Fibroblast of lung (primary cell): ENCODE results near the gene S100P. TPM values are rescaled to one million over a fixed set of nuclear protein-coding genes. Genes with fewer than 3 reads are reported as not detected.

Source experiments
- DNase-seq, 2 donors: peaks; one replicate each; pipeline versions ENCODE4 v3.0.0 to v3.0.0-alpha.2; 2010; ENCODE audit warnings: low read depth in 2 of 2
- H2AFZ ChIP-seq: 2 replicates; pipeline ENCODE4 v1.5.1; 2012; ENCODE audit warnings: low read length, control low read depth, inconsistent platforms
- H3K27ac ChIP-seq: 2 replicates; pipeline ENCODE4 v1.5.1; 2011; ENCODE audit warnings: low read length, control low read depth; ENCODE audit not compliant: insufficient read depth
- H3K27me3 ChIP-seq: 2 replicates; pipeline ENCODE4 v1.5.1; 2011; ENCODE audit warnings: mild to moderate bottlenecking, low read length; ENCODE audit not compliant: control insufficient read depth, insufficient read depth
- H3K36me3 ChIP-seq: 2 replicates; pipeline ENCODE4 v1.5.1; 2011; ENCODE audit warnings: low read length; ENCODE audit not compliant: control insufficient read depth, insufficient read depth
- H3K4me1 ChIP-seq: 2 replicates; pipeline ENCODE4 v1.5.1; 2011; ENCODE audit warnings: low read length; ENCODE audit not compliant: control insufficient read depth, insufficient read depth; ENCODE audit errors: extremely low read depth
- H3K4me2 ChIP-seq: 2 replicates; pipeline ENCODE4 v1.5.1; 2011; ENCODE audit warnings: low read length, control low read depth; ENCODE audit not compliant: insufficient read depth; ENCODE audit errors: extremely low read depth
- H3K4me3 ChIP-seq, 4 experiments: fragments of 200-600 bp in 1 of 4; sonication (generic) in 1 of 4; replicated peaks in 1 of 4; 2 replicates each; pipeline ENCODE4 v1.5.1; 2011 to 2016; ENCODE audit warnings: low read length in 4 of 4, low read depth in 3 of 4, mild to moderate bottlenecking in 3 of 4, control low read depth in 2 of 4, inconsistent platforms in 1 of 4, mixed read lengths in 1 of 4; ENCODE audit not compliant: insufficient read depth in 1 of 4; ENCODE audit errors: control extremely low read depth in 1 of 4
- H3K79me2 ChIP-seq: 2 replicates; pipeline ENCODE4 v1.5.1; 2012; ENCODE audit warnings: mild to moderate bottlenecking, low read length, inconsistent platforms; ENCODE audit not compliant: control insufficient read depth, insufficient read depth
- H3K9ac ChIP-seq: 2 replicates; pipeline ENCODE4 v1.5.1; 2011; ENCODE audit warnings: mild to moderate bottlenecking, low read length, control low read depth; ENCODE audit not compliant: insufficient read depth
- H3K9me3 ChIP-seq: 2 replicates; pipeline ENCODE4 v1.5.1; 2012; ENCODE audit warnings: low read depth, low read length; ENCODE audit not compliant: control insufficient read depth, insufficient read depth
- H4K20me1 ChIP-seq: 2 replicates; pipeline ENCODE4 v1.5.1; 2011; ENCODE audit warnings: low read length; ENCODE audit not compliant: control insufficient read depth, insufficient read depth; ENCODE audit errors: extremely low read depth
- CTCF ChIP-seq, 2 donors: IDR thresholded peaks in 1 of 2; conservative IDR thresholded peaks in 1 of 2; 1 replicate in 1 of 2; 2 replicates in 1 of 2; pipeline ENCODE4 v1.5.1; 2011 to 2012; ENCODE audit warnings: low read length in 2 of 2, control low read depth in 1 of 2, inconsistent platforms in 1 of 2, low read depth in 1 of 2, mild to moderate bottlenecking in 1 of 2
- EZH2 ChIP-seq: IDR thresholded peaks from 2 replicates; pipeline ENCODE4 v1.5.1; 2012; ENCODE audit warnings: low read length, control low read depth, mild to moderate bottlenecking; ENCODE audit errors: missing control alignments
- polyA plus RNA-seq, 2 donors: library from polyadenylated mRNA; depleted of rRNA in 1 of 2; stranded (reverse) in 1 of 2; unstranded in 1 of 2; fragments of >200 nt; gene quantifications; 2 replicates each; pipeline ENCODE4 v1.2.1, GENCODE V29; 2011 to 2012; ENCODE audit warnings: missing spikeins in 1 of 2
- total RNA-seq: library from RNA; depleted of rRNA; stranded (reverse); fragments of >200 nt; gene quantifications from 2 replicates; pipeline ENCODE4 v1.2.1, GENCODE V29; 2014

Gene S100P
- total and polyA plus RNA-seq, 2 donors (not counting 1 experiment from before 2014, with no cell fraction given), result not detected

- Histone ChIP-seq H3K27me3 (no peaks in the 10 kb centered on the region), H3K27ac (no peak overlapping the region), H3K4me2 (no peak overlapping the region), H2AFZ (no peak overlapping the region), H3K36me3 (no peaks in the 10 kb centered on the region), H3K4me1 (no peaks in the 10 kb centered on the region), H3K9me3 (no peaks in the 10 kb centered on the region), H3K9ac (no peak overlapping the region), H3K79me2 (no peaks in the 10 kb centered on the region), H4K20me1 (no peaks in the 10 kb centered on the region), H3K4me3 (no peak overlapping the region)
- TF ChIP-seq EZH2, result no peak
- TF ChIP-seq CTCF (conservative IDR thresholded peaks at IDR 0.05 in 1 of 2, IDR thresholded peaks at IDR 0.05 in 1 of 2; ENCODE audit: low read depth in 1 of 2, low read length in 2 of 2), result no peak
- no peak for DNase-seq
These were observed 37.8 kb upstream of the S100P start for GRCh38 chr4:6655924-6656323.

GRCh38 chr4:6657242-6658208 is 36.2 kb upstream of the S100P start:
- Histone ChIP-seq H2AFZ (no peak overlapping the region), H3K79me2 (no peaks in the 10 kb centered on the region), H3K36me3 (no peaks in the 10 kb centered on the region), H3K4me1 (no peaks in the 10 kb centered on the region), H3K9me3 (no peaks in the 10 kb centered on the region), H3K27me3 (no peaks in the 10 kb centered on the region), H3K9ac (no peak overlapping the region), H3K4me3 (no peak overlapping the region), H4K20me1 (no peaks in the 10 kb centered on the region), H3K4me2 (no peak overlapping the region), H3K27ac (no peak overlapping the region)
- TF ChIP-seq EZH2, result no peak
- no peak for TF ChIP-seq CTCF (conservative IDR thresholded peaks at IDR 0.05 in 1 of 2, IDR thresholded peaks at IDR 0.05 in 1 of 2; ENCODE audit: low read depth in 1 of 2, low read length in 2 of 2)
- no peak for DNase-seq

GRCh38 chr4:6658209-6658595 is 35.5 kb upstream of the S100P start:
- Histone ChIP-seq H3K27me3 (peaks cover 5% of the 10 kb centered on the region), H3K4me3 (peak overlapping the region in 1 of 4 experiments; percentile 36), H3K4me2 (no peak overlapping the region), H2AFZ (peak overlapping the region; percentile 24), H3K36me3 (no peaks in the 10 kb centered on the region), H4K20me1 (no peaks in the 10 kb centered on the region), H3K9ac (no peak overlapping the region), H3K9me3 (no peaks in the 10 kb centered on the region), H3K27ac (no peak overlapping the region), H3K4me1 (no peaks in the 10 kb centered on the region), H3K79me2 (no peaks in the 10 kb centered on the region)
- TF ChIP-seq CTCF (conservative IDR thresholded peaks at IDR 0.05 in 1 of 2, IDR thresholded peaks at IDR 0.05 in 1 of 2; ENCODE audit: low read depth in 1 of 2, low read length in 2 of 2), result no peak
- TF ChIP-seq EZH2, result no peak
- DNase-seq, result peak in 1 of 2 donors; percentile 14
